ENCODE results near the gene COL16A1. TPM values are rescaled to one million over a fixed set of nuclear protein-coding genes. Genes with fewer than 3 reads are reported as not detected.

Gene COL16A1
- total and polyA plus RNA-seq, 2 of the 4 experiments (the other 2 are of a cell fraction), result 34.2 to 62.8 TPM

DNA sequence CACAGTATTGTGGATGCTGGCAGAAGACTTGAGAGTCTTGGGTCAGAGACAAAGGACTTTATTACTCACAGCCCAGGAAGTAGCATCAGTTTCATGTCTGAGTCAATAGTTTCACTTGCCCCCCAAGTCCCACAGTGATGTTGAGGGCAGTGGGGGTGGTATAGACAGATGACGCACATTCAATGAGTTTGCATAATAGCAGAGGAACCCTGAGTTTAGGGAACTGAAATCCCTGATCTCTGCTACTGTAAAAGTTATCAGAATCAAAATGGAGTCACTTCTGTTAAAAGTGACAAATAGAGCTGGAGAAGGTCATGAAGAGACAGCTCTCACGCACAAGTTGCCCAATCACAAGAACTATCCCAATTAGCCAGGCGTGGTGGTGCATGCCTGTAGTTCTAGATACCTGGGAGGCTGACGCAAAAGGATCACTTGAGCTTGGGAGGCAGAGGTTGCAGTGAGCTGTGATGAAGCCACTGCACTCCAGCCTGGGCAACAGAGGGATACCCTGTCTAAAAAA, 97.8 kb downstream of the COL16A1 start:
- Histone ChIP-seq H2BK15ac (ENCODE audit: low read depth, low read length) (no peak overlapping the region), H2BK120ac (ENCODE audit: low read depth, low read length) (no peak overlapping the region; the same call in 1 of the 2 replicates), H2BK5ac (ENCODE audit: low read depth, low read length, poor library complexity, severe bottlenecking) (no peak overlapping the region), H4K91ac (ENCODE audit: insufficient read depth, low read depth, low read length) (no peak overlapping the region), H3K9me1 (ENCODE audit: insufficient read depth, low read length) (0 out of 2 replicates have a peak, but pooled peaks cover 4% of the 10 kb centered on the region), H3K56ac (ENCODE audit: extremely low read depth, insufficient read depth, low read length) (no peak overlapping the region), H2AFZ (replicated peaks; ENCODE audit: low read length, poor library complexity) (peak overlapping the region; percentile 32), H2AK5ac (ENCODE audit: low read depth, low read length) (no peak overlapping the region), H3K18ac (ENCODE audit: low read depth, low read length) (no peak overlapping the region), H2BK20ac (ENCODE audit: low read depth, low read length) (peak overlapping the region; percentile 22; the same call in 1 of the 2 replicates), H3K9ac (ENCODE audit: low read depth, low read length) (no peak overlapping the region), H4K20me1 (ENCODE audit: insufficient read depth, low read length) (no peaks in the 10 kb centered on the region), H3K4me2 (ENCODE audit: low read depth, low read length) (no peak overlapping the region), H4K8ac (ENCODE audit: low read depth in 2 of 2, low read length in 2 of 2) (no peak overlapping the region), H4K5ac (ENCODE audit: low read depth, low read length) (no peak overlapping the region), H3K79me1 (ENCODE audit: low read depth in 1 of 2, low read length in 2 of 2) (no peaks in the 10 kb centered on the region), H3K4ac (ENCODE audit: low read depth, low read length) (no peak overlapping the region), H3K23ac (ENCODE audit: low read depth, low read length) (no peak overlapping the region), H3K27me3 (ENCODE audit: control insufficient read depth, insufficient read depth, low read length) (peaks cover 6% of the 10 kb centered on the region), H2AK9ac (replicated peaks; ENCODE audit: low read depth, low read length, poor library complexity) (no peak overlapping the region), H3K14ac (replicated peaks; ENCODE audit: low read depth, low read length) (no peak overlapping the region), H3K4me3 (ENCODE audit: insufficient read depth, low read depth, low read length) (no peak overlapping the region), H3K4me1 (ENCODE audit: control insufficient read depth, insufficient read depth, low read length) (no peaks in the 10 kb centered on the region), H3K27ac (ENCODE audit: insufficient read depth, low read length) (no peak overlapping the region), H3K9me3 (ENCODE audit: control insufficient read depth, insufficient read depth, low read length) (no peaks in the 10 kb centered on the region), H3K36me3 (ENCODE audit: control insufficient read depth, insufficient read depth, low read length) (no peaks in the 10 kb centered on the region)
- CTCF ChIA-PET, result interaction anchor here (1.5 kb wide), 1 partner anchor 11 kb away, joined by 4 read pairs; no protein-coding TSS in a partner anchor
- TF ChIP-seq MAFK (IDR thresholded peaks at IDR 0.05; ENCODE audit: low read depth, low read length), result peak; percentile 2; the same call in 1 of the 2 replicates
- TF ChIP-seq CEBPB (IDR thresholded peaks at IDR 0.05; ENCODE audit: low read depth, low read length), result peak; percentile 52; the same call in 1 of the 2 replicates
- TF ChIP-seq CHD1 (IDR thresholded peaks at IDR 0.05; ENCODE audit: low read depth, low read length), result no peak
- TF ChIP-seq, protein P1, sequence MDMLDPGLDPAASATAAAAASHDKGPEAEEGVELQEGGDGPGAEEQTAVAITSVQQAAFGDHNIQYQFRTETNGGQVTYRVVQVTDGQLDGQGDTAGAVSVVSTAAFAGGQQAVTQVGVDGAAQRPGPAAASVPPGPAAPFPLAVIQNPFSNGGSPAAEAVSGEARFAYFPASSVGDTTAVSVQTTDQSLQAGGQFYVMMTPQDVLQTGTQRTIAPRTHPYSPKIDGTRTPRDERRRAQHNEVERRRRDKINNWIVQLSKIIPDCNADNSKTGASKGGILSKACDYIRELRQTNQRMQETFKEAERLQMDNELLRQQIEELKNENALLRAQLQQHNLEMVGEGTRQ (IDR thresholded peaks at IDR 0.05; ENCODE audit: low read depth, low read length), result no peak
- no peak; the same call in 1 of the 2 replicates for TF ChIP-seq FOS (IDR thresholded peaks at IDR 0.05; ENCODE audit: low read depth, low read length)
- TF ChIP-seq RAD21 (IDR thresholded peaks at IDR 0.05; ENCODE audit: low read length), result no peak
- TF ChIP-seq NFE2L2 (IDR thresholded peaks at IDR 0.05; ENCODE audit: low read depth, low read length), result peak; percentile 58
- TF ChIP-seq SMC3 (IDR thresholded peaks at IDR 0.05; ENCODE audit: low read depth, low read length), result no peak
- intact Hi-C loops (cut with micrococcal nuclease) (no loop called here), in situ Hi-C loops (cut with MboI; ENCODE audit: low sequenced_read_pairs) (no loop called here), dilution Hi-C loops (cut with HindIII; ENCODE audit: low sequenced_read_pairs, unreplicated experiment) (no loop called here)
- 80% methylated on average over 1 of the region's 4 CpGs; no CpG with 5 or more reads in 1 of the 2 experiments for WGBS, 2 experiments (ENCODE audit: extremely low coverage in 2 of 2, insufficient read length in 1 of 2)
- ATAC-seq (ENCODE audit: low read depth), result peak; percentile 62
- BruUV-seq (replicated peaks), result no TSS peak
- peak; percentile 88 for DNase-seq
- POLR2A ChIA-PET (ENCODE audit: unreplicated experiment), result no interaction called here

Other genes starting within 250 kb of the COL16A1 start
- 0.54 and 0.56 TPM in 2 replicates for gene TINAGL1, start 127.5 kb downstream of the COL16A1 start, total RNA-seq (2012; rRNA removed)
- gene TINAGL1, start 127.5 kb downstream of the COL16A1 start, polyA plus RNA-seq (2012; rRNA removed), result 1.4 and 1.5 TPM in 2 replicates
- gene HCRTR1, start 86.3 kb downstream of the COL16A1 start, total RNA-seq (2012; rRNA removed), result not detected in 2 replicates
- not detected in 2 replicates for gene HCRTR1, start 86.3 kb downstream of the COL16A1 start, polyA plus RNA-seq (2012; rRNA removed)
- 90.0 and 104 TPM in 2 replicates for gene PEF1, start 59.1 kb downstream of the COL16A1 start, total RNA-seq (2012; rRNA removed)
- 84.2 TPM in 2 replicates for gene PEF1, start 59.1 kb downstream of the COL16A1 start, polyA plus RNA-seq (2012; rRNA removed)
- 2.2 and 2.5 TPM in 2 replicates for gene ADGRB2, start 60.3 kb upstream of the COL16A1 start, total RNA-seq (2012; rRNA removed)
- gene ADGRB2, start 60.3 kb upstream of the COL16A1 start, polyA plus RNA-seq (2012; rRNA removed), result 11.9 TPM in 2 replicates
- gene SPOCD1, start 112.0 kb upstream of the COL16A1 start, total RNA-seq (2012; rRNA removed), result 42.2 and 59.7 TPM in 2 replicates
- 132 and 135 TPM in 2 replicates for gene SPOCD1, start 112.0 kb upstream of the COL16A1 start, polyA plus RNA-seq (2012; rRNA removed)
- 328 and 537 TPM in 2 replicates for gene PTP4A2, start 234.4 kb upstream of the COL16A1 start, total RNA-seq (2012; rRNA removed)
- 99.8 and 135 TPM in 2 replicates for gene PTP4A2, start 234.4 kb upstream of the COL16A1 start, polyA plus RNA-seq (2012; rRNA removed)

Data from IMR-90 (cell line).